ENCODE results near the gene SNN.

GRCh38 chr16:11726008-11726407 is 57.8 kb downstream of the SNN start:
- TF ChIP-seq CTCF (IDR thresholded peaks at IDR 0.05) (no peak), POLR2AphosphoS5 (IDR thresholded peaks at IDR 0.05) (no peak)

Data from sigmoid colon (tissue), 4 donors.